ENCODE data around the gene LYZL4. TPM values are rescaled to one million over a fixed set of nuclear protein-coding genes. Genes with fewer than 3 reads are reported as not detected.

The LYZL4 gene
- total RNA-seq, 3 donors from 2014 or later = not detected

GRCh38 chr3:42412526-42413155 lies 2.2 kb upstream of the LYZL4 start:
- no peak for TF ChIP-seq CTCF (IDR thresholded peaks at IDR 0.05)
- no peak for TF ChIP-seq POLR2AphosphoS5 (IDR thresholded peaks at IDR 0.05)
- TF ChIP-seq POLR2A (IDR thresholded peaks at IDR 0.05) = no peak
- H3K27me3 ChIP-seq = no peaks in the 10 kb centered on the region
- intact Hi-C loops (cut with DNase I; ENCODE audit: low total_unique reads) = no loop called here
- H3K27ac ChIP-seq = no peak overlapping the region
- H3K4me1 ChIP-seq = no peaks in the 10 kb centered on the region
- no peak for DNase-seq (ENCODE audit: low spot score in 2 of 2)
- H3K9me3 ChIP-seq = no peaks in the 10 kb centered on the region
- H3K36me3 ChIP-seq = no peaks in the 10 kb centered on the region
- H3K4me3 ChIP-seq = no peak overlapping the region

- Histone ChIP-seq H3K4me1 (no peaks in the 10 kb centered on the region), H3K4me3 (no peak overlapping the region), H3K27me3 (no peaks in the 10 kb centered on the region), H3K27ac (no peak overlapping the region), H3K9me3 (no peaks in the 10 kb centered on the region), H3K36me3 (no peaks in the 10 kb centered on the region)
- intact Hi-C loops (cut with DNase I; ENCODE audit: low total_unique reads) = no loop called here
- no peak for DNase-seq (ENCODE audit: low spot score in 2 of 2)
- TF ChIP-seq POLR2AphosphoS5 (IDR thresholded peaks at IDR 0.05) (no peak), POLR2A (IDR thresholded peaks at IDR 0.05) (no peak), CTCF (IDR thresholded peaks at IDR 0.05) (no peak)
Observed at GRCh38 chr3:42411429-42411828, 1.0 kb upstream of the LYZL4 start.

- DNase-seq (ENCODE audit: low spot score in 2 of 2) = no peak
- Histone ChIP-seq H3K27me3 (no peaks in the 10 kb centered on the region), H3K4me1 (no peaks in the 10 kb centered on the region), H3K9me3 (no peaks in the 10 kb centered on the region), H3K27ac (no peak overlapping the region), H3K36me3 (no peaks in the 10 kb centered on the region), H3K4me3 (no peak overlapping the region)
- TF ChIP-seq CTCF (IDR thresholded peaks at IDR 0.05) (no peak), POLR2A (IDR thresholded peaks at IDR 0.05) (no peak), POLR2AphosphoS5 (IDR thresholded peaks at IDR 0.05) (no peak)
- intact Hi-C loops (cut with DNase I; ENCODE audit: low total_unique reads) = no loop called here
Observed at GRCh38 chr3:42408156-42408555, 2.3 kb downstream of the LYZL4 start.

- intact Hi-C loops (cut with DNase I; ENCODE audit: low total_unique reads) = no loop called here
- no peak for DNase-seq (ENCODE audit: low spot score in 2 of 2)
- no peak for TF ChIP-seq POLR2A (IDR thresholded peaks at IDR 0.05)
- TF ChIP-seq POLR2AphosphoS5 (IDR thresholded peaks at IDR 0.05) = no peak
- TF ChIP-seq CTCF (IDR thresholded peaks at IDR 0.05) = no peak
- H3K27ac ChIP-seq = no peak overlapping the region
- no peaks in the 10 kb centered on the region for H3K27me3 ChIP-seq
- H3K4me1 ChIP-seq = no peaks in the 10 kb centered on the region
- H3K9me3 ChIP-seq = no peaks in the 10 kb centered on the region
- H3K4me3 ChIP-seq = no peak overlapping the region
- H3K36me3 ChIP-seq = no peaks in the 10 kb centered on the region
Observed at GRCh38 chr3:42406727-42407450, 3.5 kb downstream of the LYZL4 start.

GRCh38 chr3:42405857-42406256 lies 4.6 kb downstream of the LYZL4 start:
- Histone ChIP-seq H3K4me1 (no peaks in the 10 kb centered on the region), H3K4me3 (no peak overlapping the region), H3K27me3 (no peaks in the 10 kb centered on the region), H3K27ac (no peak overlapping the region), H3K9me3 (no peaks in the 10 kb centered on the region), H3K36me3 (no peaks in the 10 kb centered on the region)
- intact Hi-C loops (cut with DNase I; ENCODE audit: low total_unique reads) = no loop called here
- DNase-seq (ENCODE audit: low spot score in 2 of 2) = no peak
- TF ChIP-seq POLR2A (IDR thresholded peaks at IDR 0.05) = no peak
- TF ChIP-seq CTCF (IDR thresholded peaks at IDR 0.05) = no peak
- TF ChIP-seq POLR2AphosphoS5 (IDR thresholded peaks at IDR 0.05) = no peak

Data from breast epithelium (tissue), 4 donors.